ENCODE measurements around the gene TAF4B. TPM values are rescaled to one million over a fixed set of nuclear protein-coding genes. Genes with fewer than 3 reads are reported as not detected.

Gene TAF4B
- total and polyA plus RNA-seq, 2 experiments from 2014 or later: 1.1 to 1.5 TPM

GRCh38 chr18:26397019-26397418 lies 170.8 kb downstream of the TAF4B start:
- Histone ChIP-seq H3K9ac (no peak overlapping the region), H3K4me1 (ENCODE audit: insufficient read depth) (no peaks in the 10 kb centered on the region), H3K79me2 (ENCODE audit: insufficient read depth) (no peaks in the 10 kb centered on the region), H3K4me2 (ENCODE audit: unreplicated experiment) (no peak overlapping the region), H3F3A (ENCODE audit: insufficient read depth) (no peaks in the 10 kb centered on the region), H3K4me3 (no peak overlapping the region), H3K27me3 (replicated peaks; ENCODE audit: insufficient read depth) (no peaks in the 10 kb centered on the region), H3K9me3 (ENCODE audit: low read depth) (no peaks in the 10 kb centered on the region), H3K36me3 (ENCODE audit: low read depth) (no peaks in the 10 kb centered on the region), H3K27ac (no peak overlapping the region), H4K20me1 (ENCODE audit: insufficient read depth) (no peaks in the 10 kb centered on the region), H2AFZ (no peak overlapping the region), H3K9me2 (ENCODE audit: insufficient read depth) (no peaks in the 10 kb centered on the region)
- 79 to 85% methylated on average over 4 of the region's 4 CpGs for WGBS, 2 experiments (ENCODE audit: low coverage in 1 of 2, low lambda C conversion rate in 2 of 2, missing lambda C conversion rate in 2 of 2)
- TF ChIP-seq EZH2 (IDR thresholded peaks at IDR 0.05; ENCODE audit: insufficient read depth, poor library complexity, severe bottlenecking) (no peak), EZH2phosphoT487 (IDR thresholded peaks at IDR 0.05; ENCODE audit: insufficient read depth, low read depth) (no peak)
- no peak for DNase-seq
- in situ Hi-C loops (cut with MboI): no loop called here

DNA sequence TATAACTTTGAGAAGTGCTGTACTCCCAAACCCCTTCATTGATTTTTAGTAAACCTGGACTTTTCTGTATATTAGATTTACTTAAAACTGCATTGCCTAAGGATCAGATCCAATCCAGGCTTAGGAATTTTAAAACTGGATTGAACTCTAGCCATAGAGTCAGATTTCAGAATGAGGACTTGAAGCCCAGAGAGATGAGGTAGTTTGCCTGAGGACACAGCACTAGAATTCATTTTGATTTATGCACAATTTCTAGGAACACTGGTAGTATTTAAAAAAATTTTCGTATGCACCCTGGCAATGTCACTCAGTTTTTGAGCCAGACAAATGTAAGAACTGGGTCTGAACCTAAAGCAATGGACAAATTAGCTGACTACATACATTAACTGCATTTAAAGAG lies 177.2 kb downstream of the TAF4B start:
- Histone ChIP-seq H2AFZ (no peak overlapping the region), H3K4me3 (no peak overlapping the region), H3K36me3 (ENCODE audit: low read depth) (no peaks in the 10 kb centered on the region), H3K4me2 (ENCODE audit: unreplicated experiment) (no peak overlapping the region), H3F3A (ENCODE audit: insufficient read depth) (no peaks in the 10 kb centered on the region), H3K27ac (no peak overlapping the region), H3K4me1 (ENCODE audit: insufficient read depth) (no peaks in the 10 kb centered on the region), H3K79me2 (ENCODE audit: insufficient read depth) (no peaks in the 10 kb centered on the region), H3K9ac (no peak overlapping the region), H3K9me2 (ENCODE audit: insufficient read depth) (no peaks in the 10 kb centered on the region), H3K27me3 (replicated peaks; ENCODE audit: insufficient read depth) (no peaks in the 10 kb centered on the region), H4K20me1 (ENCODE audit: insufficient read depth) (no peaks in the 10 kb centered on the region), H3K9me3 (ENCODE audit: low read depth) (no peaks in the 10 kb centered on the region)
- in situ Hi-C loops (cut with MboI): loop anchor here (10.0 kb wide), 1 partner anchor 241 kb away; no protein-coding TSS in a partner anchor
- no peak for TF ChIP-seq EZH2 (IDR thresholded peaks at IDR 0.05; ENCODE audit: insufficient read depth, poor library complexity, severe bottlenecking)
- no peak for TF ChIP-seq EZH2phosphoT487 (IDR thresholded peaks at IDR 0.05; ENCODE audit: insufficient read depth, low read depth)
- WGBS, 2 experiments (ENCODE audit: low coverage in 1 of 2, low lambda C conversion rate in 2 of 2, missing lambda C conversion rate in 2 of 2): 13 to 25% methylated on average over 1 of the region's 1 CpG
- DNase-seq: no peak

DNA sequence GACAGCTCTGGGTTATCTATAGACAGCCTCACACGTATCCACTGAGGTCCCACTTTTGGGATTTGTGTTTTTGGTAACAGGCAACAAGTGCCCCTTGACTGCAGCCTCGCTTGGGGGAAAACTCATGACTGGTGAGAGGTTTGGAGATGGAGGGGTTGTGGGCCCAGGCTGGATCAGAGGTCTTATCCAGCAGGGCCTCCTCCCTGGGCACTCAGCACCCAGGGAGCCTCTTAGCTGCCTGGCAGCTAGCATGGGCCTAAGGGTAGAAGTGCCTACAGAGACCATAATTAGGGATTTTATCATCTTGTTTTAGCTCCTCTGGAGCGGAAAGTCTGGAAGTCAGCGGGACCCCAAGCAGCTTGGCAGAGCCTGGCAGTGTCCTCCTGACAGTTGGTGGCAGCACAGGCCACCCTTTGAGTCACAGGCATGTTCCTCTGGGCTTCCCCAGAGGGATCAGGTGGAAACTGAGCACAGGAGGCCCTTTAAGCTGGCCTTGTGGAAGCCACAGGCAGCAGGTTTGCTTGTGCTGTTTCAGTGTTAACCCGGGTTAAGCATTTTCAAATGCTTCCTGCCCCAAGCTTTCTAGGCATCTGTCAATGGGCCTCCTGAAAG lies 179.1 kb downstream of the TAF4B start:
- Histone ChIP-seq H3K9ac (no peak overlapping the region), H3K36me3 (ENCODE audit: low read depth) (no peaks in the 10 kb centered on the region), H3K79me2 (ENCODE audit: insufficient read depth) (no peaks in the 10 kb centered on the region), H3K4me3 (no peak overlapping the region), H3K9me2 (ENCODE audit: insufficient read depth) (no peaks in the 10 kb centered on the region), H3K4me1 (ENCODE audit: insufficient read depth) (no peaks in the 10 kb centered on the region), H4K20me1 (ENCODE audit: insufficient read depth) (no peaks in the 10 kb centered on the region), H3K4me2 (ENCODE audit: unreplicated experiment) (no peak overlapping the region), H3F3A (ENCODE audit: insufficient read depth) (no peaks in the 10 kb centered on the region), H3K9me3 (ENCODE audit: low read depth) (no peaks in the 10 kb centered on the region), H3K27ac (no peak overlapping the region), H2AFZ (no peak overlapping the region), H3K27me3 (replicated peaks; ENCODE audit: insufficient read depth) (no peaks in the 10 kb centered on the region)
- WGBS, 2 experiments (ENCODE audit: low coverage in 1 of 2, low lambda C conversion rate in 2 of 2, missing lambda C conversion rate in 2 of 2): 35 to 40% methylated on average over 5 of the region's 5 CpGs
- no peak for TF ChIP-seq EZH2 (IDR thresholded peaks at IDR 0.05; ENCODE audit: insufficient read depth, poor library complexity, severe bottlenecking)
- TF ChIP-seq EZH2phosphoT487 (IDR thresholded peaks at IDR 0.05; ENCODE audit: insufficient read depth, low read depth): no peak
- DNase-seq: peak; percentile 58
- in situ Hi-C loops (cut with MboI): loop anchor here (10.0 kb wide), 1 partner anchor 240 kb away; no protein-coding TSS in a partner anchor

DNA sequence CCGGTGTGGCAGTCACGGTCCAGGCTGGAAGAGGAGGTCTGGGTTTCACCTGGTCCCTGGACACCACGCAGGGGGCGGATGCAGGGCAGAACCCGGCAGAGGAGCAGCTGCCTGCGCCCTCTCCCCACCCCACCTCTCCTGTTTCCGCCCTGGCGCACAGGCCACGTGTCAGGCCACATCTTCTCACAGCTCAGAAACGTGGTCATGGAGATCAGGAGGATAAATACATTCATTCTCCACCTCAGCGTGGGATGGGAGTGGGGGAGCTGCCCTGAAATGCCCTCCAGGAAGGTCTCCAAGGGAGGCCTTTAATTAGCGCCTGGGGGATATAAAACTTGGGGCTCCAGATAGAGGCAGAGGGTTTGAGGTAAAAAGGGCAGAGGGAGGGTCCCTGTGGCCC lies 180.1 kb downstream of the TAF4B start:
- no peak overlapping the region for H3K9ac ChIP-seq
- DNase-seq: no peak
- TF ChIP-seq EZH2 (IDR thresholded peaks at IDR 0.05; ENCODE audit: insufficient read depth, poor library complexity, severe bottlenecking) (no peak), EZH2phosphoT487 (IDR thresholded peaks at IDR 0.05; ENCODE audit: insufficient read depth, low read depth) (no peak)
- no peaks in the 10 kb centered on the region for H3K4me1 ChIP-seq (ENCODE audit: insufficient read depth)
- no peaks in the 10 kb centered on the region for H3K9me3 ChIP-seq (ENCODE audit: low read depth)
- in situ Hi-C loops (cut with MboI): loop anchor here (10.0 kb wide), 1 partner anchor 238 kb away; no protein-coding TSS in a partner anchor
- H3K36me3 ChIP-seq (ENCODE audit: low read depth): no peaks in the 10 kb centered on the region
- no peak overlapping the region for H3K4me2 ChIP-seq (ENCODE audit: unreplicated experiment)
- no peaks in the 10 kb centered on the region for H3K79me2 ChIP-seq (ENCODE audit: insufficient read depth)
- H4K20me1 ChIP-seq (ENCODE audit: insufficient read depth): no peaks in the 10 kb centered on the region
- no peak overlapping the region for H3K4me3 ChIP-seq
- H3K27me3 ChIP-seq (replicated peaks; ENCODE audit: insufficient read depth): no peaks in the 10 kb centered on the region
- WGBS, 2 experiments (ENCODE audit: low coverage in 1 of 2, low lambda C conversion rate in 2 of 2, missing lambda C conversion rate in 2 of 2): 80 to 83% methylated on average over 12 of the region's 12 CpGs
- H3F3A ChIP-seq (ENCODE audit: insufficient read depth): no peaks in the 10 kb centered on the region
- no peak overlapping the region for H3K27ac ChIP-seq
- no peaks in the 10 kb centered on the region for H3K9me2 ChIP-seq (ENCODE audit: insufficient read depth)
- no peak overlapping the region for H2AFZ ChIP-seq
